Stomach (tissue), 9 donors: ENCODE data around the gene ADTRP. TPM values are rescaled to one million over a fixed set of nuclear protein-coding genes. Genes with fewer than 3 reads are reported as not detected.

Experiments
- DNase-seq, 2 donors: peaks; one replicate each; pipeline versions ENCODE4 v3.0.0 to v3.0.0-alpha.2; 2013 to 2019
- H3K27ac ChIP-seq, 5 donors: fragments of 200-600 bp in 4 of 5; sonication (generic) in 4 of 5; one replicate each; pipeline ENCODE4 v1.5.1; 2013 to 2019; ENCODE audit warnings: mild to moderate bottlenecking in 1 of 5, moderate library complexity in 1 of 5
- H3K27me3 ChIP-seq, 3 donors: fragments of 200-600 bp; sonication (generic); one replicate each; pipeline ENCODE4 v1.5.1; 2017 to 2019; ENCODE audit warnings: mixed run types in 1 of 3
- H3K36me3 ChIP-seq, 4 donors: fragments of 200-600 bp; sonication (generic); 1 replicate in 3 of 4; 2 replicates in 1 of 4; pipeline ENCODE4 v1.5.1; 2016 to 2019
- H3K4me1 ChIP-seq, 4 donors: fragments of 200-600 bp; sonication (generic); one replicate each; pipeline ENCODE4 v1.5.1; 2016 to 2019
- H3K4me3 ChIP-seq, 4 donors: fragments of 200-600 bp; sonication (generic) in 3 of 4; one replicate each; pipeline ENCODE4 v1.5.1; 2016 to 2019; ENCODE audit warnings: mild to moderate bottlenecking in 1 of 4
- H3K9me3 ChIP-seq, 4 donors: fragments of 200-600 bp; sonication (generic); one replicate each; pipeline ENCODE4 v1.5.1; 2016 to 2019
- CTCF ChIP-seq, 7 experiments: fragments of 450-650 bp in 4 of 7; fragments of 200-600 bp in 3 of 7; sonication (generic) in 3 of 7; IDR thresholded peaks; one replicate each; pipeline ENCODE4 v1.5.1; 2016 to 2019; ENCODE audit warnings: antibody characterized with exemption in 7 of 7, control low read depth in 2 of 7, mild to moderate bottlenecking in 1 of 7
- EP300 ChIP-seq: sonication (generic); formaldehyde crosslinking; IDR thresholded peaks from one replicate; pipeline ENCODE4 v1.6.1; 2017; ENCODE audit warnings: antibody characterized with exemption
- POLR2A ChIP-seq, 4 donors: fragments of 450-650 bp; IDR thresholded peaks; one replicate each; pipeline ENCODE4 v1.6.1; 2016; ENCODE audit warnings: antibody characterized with exemption in 4 of 4, control low read depth in 2 of 4, mild to moderate bottlenecking in 1 of 4, moderate library complexity in 1 of 4
- POLR2AphosphoS5 ChIP-seq, 3 donors: sonication (generic); formaldehyde crosslinking; IDR thresholded peaks; one replicate each; pipeline ENCODE4 v1.6.1; 2016; ENCODE audit warnings: antibody characterized with exemption in 3 of 3
- WGBS, 5 donors: extraction: QIAGEN DNeasy Blood & Tissue Kit in 3 of 5; methylation state at CpG; one replicate each; pipeline versions ENCODE4 v1.1.5 to v1.1.7; 2013 to 2018; 5-methylcytosine and 5-hydroxymethylcytosine counted together
- intact Hi-C: fragments of 100-400 bp; cut with DNase I; formaldehyde crosslinking; loops from one replicate; pipeline ENCODE4 v1.15.1; 2023; ENCODE audit warnings: low total_unique reads
- polyA plus RNA-seq, 3 donors: library from polyadenylated mRNA; stranded (reverse); fragments of 200-250 nt; gene quantifications; one replicate each; pipeline ENCODE4 v1.2.3, GENCODE V29; 2013
- total RNA-seq, 5 donors: library from RNA; depleted of rRNA; stranded (reverse); fragments of >200 nt; gene quantifications; one replicate each; pipeline versions ENCODE4 v1.1.0 to v1.2.3, GENCODE V29; 2014 to 2016
- donor health status: healthy with polysubstance abuse.
- donor health status: Bipolar disorder and iron deficiency.
- donor health status: healthy.

Gene ADTRP
- total and polyA plus RNA-seq, 8 donors: 3.9 to 63.6 (median 20.8) TPM

DNA sequence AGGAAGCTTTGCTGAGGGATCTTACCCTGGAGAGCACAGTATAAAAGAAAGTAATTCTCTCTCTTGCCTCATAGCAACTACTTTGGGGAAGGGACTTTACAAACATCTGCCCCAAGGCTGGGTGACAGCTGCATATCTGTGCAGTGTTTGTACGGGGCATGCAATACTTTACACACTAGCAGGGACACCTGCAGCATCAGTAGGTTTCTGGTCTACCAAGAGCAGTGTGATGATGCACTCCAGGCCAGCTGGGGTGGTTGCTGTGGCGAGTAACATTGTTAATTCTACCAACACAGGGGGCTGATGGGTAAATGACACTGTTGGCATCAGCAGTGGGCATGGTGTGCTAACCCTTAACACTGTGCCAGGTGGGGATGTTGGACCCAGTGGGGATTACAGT, 48.0 kb downstream of the ADTRP start:
- peaks cover 3 to 16% (median 12%) of the 10 kb centered on the region in 4 donors for H3K4me1 ChIP-seq
- H3K4me3 ChIP-seq: no peak overlapping the region
- H3K36me3 ChIP-seq: no peaks in the 10 kb centered on the region
- DNase-seq: peak in 1 of 2 donors; percentile 36
- H3K9me3 ChIP-seq: no peaks in the 10 kb centered on the region
- 84 to 91% (median 87%) methylated on average over 2 of the region's 2 CpGs for WGBS, 5 donors
- TF ChIP-seq CTCF (IDR thresholded peaks at IDR 0.05) (no peak), POLR2AphosphoS5 (IDR thresholded peaks at IDR 0.05) (no peak), EP300 (no peak), POLR2A (IDR thresholded peaks at IDR 0.05) (no peak)
- no peaks in the 10 kb centered on the region for H3K27me3 ChIP-seq
- intact Hi-C loops: no loop called here
- no peak overlapping the region for H3K27ac ChIP-seq

DNA sequence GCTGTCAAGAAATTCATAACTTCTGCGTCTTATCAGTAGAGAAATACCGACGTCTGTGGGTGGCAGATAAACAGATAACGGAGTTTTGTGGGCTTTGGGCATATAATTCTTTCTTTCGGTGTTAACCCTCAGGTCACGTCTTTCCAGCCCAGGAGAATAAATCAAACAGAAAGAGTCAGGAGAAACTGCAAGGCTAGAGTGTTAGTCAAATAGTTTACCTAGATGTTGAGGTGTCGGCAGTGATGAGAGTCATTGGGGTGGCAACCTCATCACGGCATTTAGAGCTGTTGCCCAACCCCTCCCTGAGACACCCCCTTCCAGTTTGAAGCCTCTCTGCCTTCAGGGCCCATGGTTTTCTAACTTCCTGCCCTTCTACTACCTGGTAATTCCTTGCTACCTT, 49.5 kb downstream of the ADTRP start:
- intact Hi-C loops: no loop called here
- Histone ChIP-seq H3K4me1 (peaks cover 3 to 14% (median 12%) of the 10 kb centered on the region in 4 donors), H3K4me3 (no peak overlapping the region), H3K27ac (no peak overlapping the region), H3K9me3 (no peaks in the 10 kb centered on the region), H3K27me3 (no peaks in the 10 kb centered on the region), H3K36me3 (no peaks in the 10 kb centered on the region)
- DNase-seq: no peak
- TF ChIP-seq POLR2A (IDR thresholded peaks at IDR 0.05): no peak
- TF ChIP-seq CTCF (IDR thresholded peaks at IDR 0.05): no peak
- no peak for TF ChIP-seq POLR2AphosphoS5 (IDR thresholded peaks at IDR 0.05)
- 67 to 91% (median 73%) methylated on average over 8 of the region's 8 CpGs for WGBS, 5 donors

DNA sequence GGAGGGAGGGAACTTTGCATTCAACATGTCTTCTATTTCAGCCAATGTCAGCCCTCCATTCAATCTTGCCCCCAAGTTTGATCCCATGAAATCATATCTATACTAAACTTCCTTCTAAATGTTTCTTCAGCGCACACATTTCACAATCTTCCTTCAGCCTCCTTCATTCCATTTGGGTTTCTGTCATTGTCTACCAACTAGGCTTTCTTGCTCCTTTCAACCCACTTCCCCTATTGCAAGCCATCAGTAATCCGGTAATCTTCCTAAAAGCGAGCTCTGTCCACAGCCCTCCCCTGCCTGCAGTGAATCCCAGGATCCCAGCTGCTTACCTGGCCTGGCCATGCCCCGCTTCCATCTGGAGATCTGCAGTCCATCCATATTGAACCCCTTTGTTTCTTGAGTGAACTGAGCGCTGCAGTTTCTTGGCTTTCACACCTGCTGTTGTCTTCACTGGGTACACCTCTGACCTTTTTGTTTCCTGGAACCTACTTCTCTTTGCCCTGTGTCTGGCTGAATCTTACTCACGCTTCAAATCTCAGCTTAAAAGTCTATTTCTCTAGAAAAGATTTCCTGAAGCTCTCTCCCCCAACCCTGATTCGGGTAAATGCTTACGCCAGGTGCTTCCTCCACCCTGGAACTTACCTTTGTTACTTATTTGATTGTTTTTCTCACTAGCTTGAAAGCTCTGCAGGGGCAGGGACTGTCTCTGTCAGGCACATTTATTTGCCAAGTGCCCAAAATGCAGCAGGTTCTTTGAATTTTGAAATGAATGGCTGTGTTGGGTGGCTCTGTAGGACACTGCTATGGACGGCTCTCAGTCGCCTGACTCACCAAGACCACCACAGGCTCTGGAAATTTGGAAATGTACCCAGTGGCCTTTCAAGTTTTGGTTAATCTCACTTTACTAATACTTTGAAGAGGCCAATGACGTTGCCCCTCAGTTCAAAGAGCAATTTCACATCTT, 50.3 kb downstream of the ADTRP start:
- Histone ChIP-seq H3K4me1 (peaks cover 3 to 14% (median 12%) of the 10 kb centered on the region in 4 donors), H3K4me3 (no peak overlapping the region), H3K27me3 (no peaks in the 10 kb centered on the region), H3K36me3 (no peaks in the 10 kb centered on the region), H3K27ac (no peak overlapping the region), H3K9me3 (no peaks in the 10 kb centered on the region)
- 74 to 86% (median 83%) methylated on average over 11 of the region's 11 CpGs for WGBS, 5 donors
- intact Hi-C loops: no loop called here
- no peak for TF ChIP-seq POLR2AphosphoS5 (IDR thresholded peaks at IDR 0.05)
- TF ChIP-seq EP300: no peak
- TF ChIP-seq CTCF (IDR thresholded peaks at IDR 0.05): no peak
- TF ChIP-seq POLR2A (IDR thresholded peaks at IDR 0.05): no peak
- DNase-seq: no peak

DNA sequence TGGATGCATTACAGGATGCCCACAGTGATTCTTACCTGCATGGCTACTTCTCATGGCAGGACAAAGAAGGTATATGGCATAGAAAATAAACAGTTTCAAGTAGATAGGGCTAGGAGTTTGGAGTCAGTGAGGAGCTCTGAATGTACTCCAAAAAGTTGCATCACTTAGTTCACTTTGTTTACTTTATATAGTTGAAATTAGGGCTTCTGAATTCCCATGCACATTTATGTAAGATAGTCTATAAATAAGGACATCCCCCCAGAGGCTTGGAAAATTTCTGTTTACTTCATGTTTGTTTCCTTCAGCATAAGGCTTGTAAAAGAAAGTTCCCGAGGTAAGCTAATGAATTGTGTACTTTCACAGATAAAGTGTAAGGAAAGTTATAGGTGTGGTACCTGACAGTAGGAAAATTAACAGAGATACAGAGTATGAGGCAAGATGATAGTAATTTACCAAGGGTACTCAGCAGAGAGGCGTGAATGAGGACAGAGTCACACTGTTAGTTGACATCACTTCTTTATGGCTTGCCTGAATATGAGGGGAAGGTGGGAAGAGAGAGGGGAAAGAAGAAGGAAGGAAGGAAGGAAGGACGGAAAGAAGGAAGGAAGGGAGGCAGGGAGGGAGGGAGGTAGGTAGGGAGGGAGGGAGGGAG, 51.1 kb downstream of the ADTRP start:
- H3K36me3 ChIP-seq: no peaks in the 10 kb centered on the region
- TF ChIP-seq EP300 (no peak), POLR2A (IDR thresholded peaks at IDR 0.05) (no peak), POLR2AphosphoS5 (IDR thresholded peaks at IDR 0.05) (no peak), CTCF (IDR thresholded peaks at IDR 0.05) (no peak)
- WGBS, 5 donors: 43 to 59% (median 54%) methylated on average over 2 to 3 of the region's 3 CpGs
- no peak overlapping the region for H3K27ac ChIP-seq
- no peaks in the 10 kb centered on the region for H3K27me3 ChIP-seq
- DNase-seq: no peak
- intact Hi-C loops: no loop called here
- peaks cover 3 to 14% (median 12%) of the 10 kb centered on the region in 4 donors for H3K4me1 ChIP-seq
- H3K9me3 ChIP-seq: no peaks in the 10 kb centered on the region
- no peak overlapping the region for H3K4me3 ChIP-seq
